Activated gamma-delta T cell treated with Interleukin-2 at 50 U/mL for 16 hours (primary cell): Measurements from ENCODE around the gene COL18A1.

ENCODE experiments used
- DNase-seq: peaks from one replicate; pipeline ENCODE4 v3.0.0-alpha.2; 2020

COL18A1 gene

GRCh38 chr21:45415188-45415942, 10.4 kb downstream of the COL18A1 start:
- DNase-seq: no peak

- no peak for DNase-seq
These were observed 11.1 kb downstream of the COL18A1 start for GRCh38 chr21:45415943-45416611.

- no peak for DNase-seq
These were observed 11.7 kb downstream of the COL18A1 start for GRCh38 chr21:45416620-45417019.

- DNase-seq: no peak
These were observed 12.4 kb downstream of the COL18A1 start for GRCh38 chr21:45417256-45417950.

- no peak for DNase-seq
These were observed 13.0 kb downstream of the COL18A1 start for GRCh38 chr21:45417951-45418300.

- DNase-seq: no peak
These were observed 13.5 kb downstream of the COL18A1 start for GRCh38 chr21:45418301-45419071.

GRCh38 chr21:45419162-45419561, 14.2 kb downstream of the COL18A1 start:
- no peak for DNase-seq

- DNase-seq: no peak
These were observed 15.4 kb downstream of the COL18A1 start for GRCh38 chr21:45420061-45421041.

GRCh38 chr21:45421071-45421845, 16.3 kb downstream of the COL18A1 start:
- DNase-seq: no peak

GRCh38 chr21:45421846-45422775, 17.1 kb downstream of the COL18A1 start:
- DNase-seq: no peak

GRCh38 chr21:45423201-45423955, 18.4 kb downstream of the COL18A1 start:
- DNase-seq: no peak

- DNase-seq: no peak
These were observed 19.2 kb downstream of the COL18A1 start for GRCh38 chr21:45423968-45424853.

GRCh38 chr21:45424854-45425795, 20.2 kb downstream of the COL18A1 start:
- DNase-seq: no peak

GRCh38 chr21:45427331-45428271, 22.6 kb downstream of the COL18A1 start:
- no peak for DNase-seq

GRCh38 chr21:45428534-45428933, 23.6 kb downstream of the COL18A1 start:
- DNase-seq: no peak
